Measurements from ENCODE around the gene PACRG. TPM values are rescaled to one million over a fixed set of nuclear protein-coding genes. Genes with fewer than 3 reads are reported as not detected.

Gene PACRG
- total and polyA plus RNA-seq, 2 donors (not counting 3 experiments of a cell fraction or from before 2014, with no cell fraction given): 0.08 TPM; not detected in 1

GRCh38 chr6:163285691-163286090 is 557.9 kb downstream of the PACRG start:
- CTCF ChIA-PET: interaction anchor here (1.2 kb wide), 1 partner anchor 17 kb away, joined by 3 read pairs; no protein-coding TSS in a partner anchor
- Histone ChIP-seq H3K27me3 (ENCODE audit: control insufficient read depth in 2 of 2, insufficient read depth in 2 of 2, low read length in 2 of 2) (no peaks in the 10 kb centered on the region), H3K4me3 (replicated peaks in 1 of 3; ENCODE audit: insufficient read depth in 1 of 3, low read depth in 1 of 3, low read length in 3 of 3) (no peak overlapping the region), H3K27ac (ENCODE audit: insufficient read depth, low read depth, low read length) (no peak overlapping the region), H3K4me1 (ENCODE audit: control insufficient read depth, extremely low read depth, insufficient read depth, low read length) (peaks cover 21% of the 10 kb centered on the region), H3K36me3 (ENCODE audit: control insufficient read depth in 2 of 2, extremely low read depth in 1 of 2, insufficient read depth in 2 of 2, low read length in 2 of 2) (no peaks in the 10 kb centered on the region), H3K79me2 (ENCODE audit: control insufficient read depth, insufficient read depth, low read length) (no peaks in the 10 kb centered on the region), H3K4me2 (ENCODE audit: insufficient read depth, low read length) (no peak overlapping the region), H4K20me1 (replicated peaks; ENCODE audit: control insufficient read depth, extremely low read depth, insufficient read depth, low read length) (no peaks in the 10 kb centered on the region), H3K9me3 (replicated peaks; ENCODE audit: control insufficient read depth, insufficient read depth, low read length) (no peaks in the 10 kb centered on the region), H2AFZ (ENCODE audit: low read depth, low read length) (no peak overlapping the region), H3K9me1 (replicated peaks; ENCODE audit: control insufficient read depth, extremely low read depth, insufficient read depth, low read length) (no peaks in the 10 kb centered on the region), H3K9ac (replicated peaks; ENCODE audit: extremely low read depth, insufficient read depth, low read length) (no peak overlapping the region)
- no TSS peak for BruUV-seq (replicated peaks)
- dilution Hi-C loops (cut with MboI; ENCODE audit: extremely low pct_ligation_motif_present, low sequenced_read_pairs) (no loop called here), intact Hi-C loops (cut with micrococcal nuclease) (loop anchor here (2.0 kb wide), 2 partner anchors 49 to 131 kb away; no protein-coding TSS in a partner anchor)
- DNase-seq (ENCODE audit: low read depth, low spot score) (no peak), FAIRE-seq (no peak)
- no peak for TF ChIP-seq MAX (IDR thresholded peaks at IDR 0.05; ENCODE audit: insufficient read depth, insufficient read length)
- TF ChIP-seq POLR2AphosphoS5 (IDR thresholded peaks at IDR 0.05; ENCODE audit: insufficient read depth, low read depth, low read length): no peak
- POLR2A ChIA-PET: no interaction called here

- dilution Hi-C loops (cut with MboI; ENCODE audit: extremely low pct_ligation_motif_present, low sequenced_read_pairs): no loop called here
- CTCF ChIA-PET: interaction anchor here (1.4 kb wide), 1 partner anchor 15 kb away, joined by 7 read pairs; no protein-coding TSS in a partner anchor
- Histone ChIP-seq H2AFZ (ENCODE audit: low read depth, low read length) (no peak overlapping the region), H3K36me3 (ENCODE audit: control insufficient read depth in 2 of 2, extremely low read depth in 1 of 2, insufficient read depth in 2 of 2, low read length in 2 of 2) (no peaks in the 10 kb centered on the region), H4K20me1 (replicated peaks; ENCODE audit: control insufficient read depth, extremely low read depth, insufficient read depth, low read length) (no peaks in the 10 kb centered on the region), H3K79me2 (ENCODE audit: control insufficient read depth, insufficient read depth, low read length) (no peaks in the 10 kb centered on the region), H3K9me3 (replicated peaks; ENCODE audit: control insufficient read depth, insufficient read depth, low read length) (no peaks in the 10 kb centered on the region), H3K27me3 (ENCODE audit: control insufficient read depth in 2 of 2, insufficient read depth in 2 of 2, low read length in 2 of 2) (no peaks in the 10 kb centered on the region), H3K27ac (ENCODE audit: insufficient read depth, low read depth, low read length) (no peak overlapping the region), H3K9ac (replicated peaks; ENCODE audit: extremely low read depth, insufficient read depth, low read length) (no peak overlapping the region), H3K4me2 (ENCODE audit: insufficient read depth, low read length) (no peak overlapping the region), H3K4me3 (replicated peaks in 1 of 3; ENCODE audit: insufficient read depth in 1 of 3, low read depth in 1 of 3, low read length in 3 of 3) (no peak overlapping the region), H3K4me1 (ENCODE audit: control insufficient read depth, extremely low read depth, insufficient read depth, low read length) (peaks cover 20% of the 10 kb centered on the region), H3K9me1 (replicated peaks; ENCODE audit: control insufficient read depth, extremely low read depth, insufficient read depth, low read length) (no peaks in the 10 kb centered on the region)
- POLR2A ChIA-PET: no interaction called here
- BruUV-seq (replicated peaks): no TSS peak
- no peak for FAIRE-seq
- no peak for DNase-seq (ENCODE audit: low read depth, low spot score)
- intact Hi-C loops (cut with micrococcal nuclease): no loop called here
- TF ChIP-seq FOS (IDR thresholded peaks at IDR 0.05; ENCODE audit: borderline replicate concordance, insufficient read depth, low read length): no peak
- TF ChIP-seq MAX (IDR thresholded peaks at IDR 0.05; ENCODE audit: insufficient read depth, insufficient read length): no peak
Observed at GRCh38 chr6:163287626-163288025, 559.9 kb downstream of the PACRG start.
